HG02943 (cell line): ENCODE data around the gene CTTN.

Experiments used
- ATAC-seq: cut with Tn5 transposase; IDR thresholded peaks from one replicate; pipeline ENCODE4 v1.9.1; 2021; ENCODE audit warnings: mild to moderate bottlenecking, low read depth, moderate library complexity; ENCODE audit not compliant: unreplicated experiment

Gene CTTN

GRCh38 chr11:70397983-70398833, at the start of gene CTTN:
Gene CTTN (plus strand): TSS chr11:70398529. CDS start chr11:70407298, 8,769 bp downstream.
- ATAC-seq: no peak

GRCh38 chr11:70348608-70349007, 49.7 kb upstream of the CTTN start:
- no peak for ATAC-seq

GRCh38 chr11:70351646-70352045, 46.7 kb upstream of the CTTN start:
- ATAC-seq: no peak

- ATAC-seq: no peak
Measured at GRCh38 chr11:70352100-70352499, 46.2 kb upstream of the CTTN start.

GRCh38 chr11:70352601-70353000, 45.7 kb upstream of the CTTN start:
- ATAC-seq: no peak

- no peak for ATAC-seq
Measured at GRCh38 chr11:70353329-70353728, 45.0 kb upstream of the CTTN start.

GRCh38 chr11:70353900-70354568, 44.3 kb upstream of the CTTN start:
- ATAC-seq: no peak

GRCh38 chr11:70354629-70355028, 43.7 kb upstream of the CTTN start:
- no peak for ATAC-seq

GRCh38 chr11:70358753-70359152, 39.6 kb upstream of the CTTN start:
- ATAC-seq: no peak

GRCh38 chr11:70359451-70360205, 38.7 kb upstream of the CTTN start:
- no peak for ATAC-seq

GRCh38 chr11:70360211-70360610, 38.1 kb upstream of the CTTN start:
- no peak for ATAC-seq

GRCh38 chr11:70364178-70364577, 34.2 kb upstream of the CTTN start:
- ATAC-seq: no peak

- ATAC-seq: no peak
Measured at GRCh38 chr11:70364745-70365543, 33.4 kb upstream of the CTTN start.

GRCh38 chr11:70365544-70365927, 32.8 kb upstream of the CTTN start:
- no peak for ATAC-seq

- ATAC-seq: no peak
Measured at GRCh38 chr11:70367071-70367470, 31.3 kb upstream of the CTTN start.

- ATAC-seq: no peak
Measured at GRCh38 chr11:70368961-70369360, 29.4 kb upstream of the CTTN start.

- ATAC-seq: no peak
Measured at GRCh38 chr11:70371241-70371640, 27.1 kb upstream of the CTTN start.

GRCh38 chr11:70372076-70372475, 26.3 kb upstream of the CTTN start:
- ATAC-seq: no peak

GRCh38 chr11:70376621-70377020, 21.7 kb upstream of the CTTN start:
- no peak for ATAC-seq

GRCh38 chr11:70377645-70378044, 20.7 kb upstream of the CTTN start:
- ATAC-seq: no peak
